ENCODE measurements around the gene GCSAML. TPM values are rescaled to one million over a fixed set of nuclear protein-coding genes. Genes with fewer than 3 reads are reported as not detected.

Gene GCSAML

Small RNAs within 50 kb of the gene (small RNA-seq; reads per million reads assigned to genes)
- not detected for gene RF00026 (ENCODE audit: insufficient read depth)
